Hematopoietic multipotent progenitor cell treated with erythropoietin and hydrocortisone succinate and interleukin-3 and kit ligand, for 17 days (in vitro differentiated cells): Measurements from ENCODE around the gene PNRC2.

ENCODE experiments used
- DNase-seq: peaks from one replicate; pipeline ENCODE4 v3.0.0-alpha.2; 2015; ENCODE audit warnings: low spot score

Gene PNRC2, protein sequence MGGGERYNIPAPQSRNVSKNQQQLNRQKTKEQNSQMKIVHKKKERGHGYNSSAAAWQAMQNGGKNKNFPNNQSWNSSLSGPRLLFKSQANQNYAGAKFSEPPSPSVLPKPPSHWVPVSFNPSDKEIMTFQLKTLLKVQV

DNA sequence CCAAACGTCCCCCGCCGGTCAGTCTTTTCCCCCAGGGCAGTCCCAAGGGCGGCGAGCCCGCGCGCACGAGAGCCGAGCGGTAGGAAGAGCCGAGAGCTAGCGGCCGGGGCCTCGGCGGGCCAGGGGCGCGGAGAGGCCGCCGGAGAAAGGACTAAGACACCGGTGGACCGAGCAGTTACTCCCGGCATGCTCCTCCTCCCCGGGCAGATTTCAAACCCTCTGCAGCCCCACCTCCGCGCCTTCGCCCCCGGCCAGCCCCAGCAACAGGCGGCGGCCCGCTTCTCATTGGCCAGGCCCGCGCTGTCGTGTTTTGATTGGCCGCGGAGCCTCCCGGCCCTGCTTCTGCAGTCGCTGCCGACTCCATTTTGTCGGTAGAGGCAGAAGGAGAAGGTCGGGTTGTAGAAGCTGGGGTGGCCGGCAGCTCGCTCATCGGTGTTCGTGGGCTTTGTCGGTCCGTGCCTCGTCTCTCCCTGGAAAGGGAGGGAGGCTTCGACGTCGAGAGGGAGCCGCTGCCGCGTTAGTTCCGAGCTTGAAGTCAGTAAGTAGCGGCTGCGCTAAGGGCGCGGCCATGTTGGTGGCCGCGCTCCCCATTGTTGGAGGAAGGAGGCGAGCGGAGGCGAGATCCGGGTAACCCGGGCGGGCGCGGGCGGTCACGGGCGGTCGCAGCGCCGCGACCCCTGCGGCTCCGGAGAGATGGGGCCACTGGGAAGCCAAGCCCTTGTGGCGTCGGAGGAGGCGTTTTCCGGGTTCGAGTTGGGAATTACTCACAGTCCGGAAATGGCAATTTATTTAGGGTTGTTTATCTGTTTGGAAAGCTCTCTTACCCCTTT is at the start of gene PNRC2:
Gene PNRC2, plus strand, starts transcription at position 368 of the 830 bp plus-strand sequence. CDS start 1,630 bp downstream, outside the sequence.
- peak; percentile 94 for DNase-seq

- no peak for DNase-seq
Observed at GRCh38 chr1:23910144-23910543, 49.5 kb upstream of the PNRC2 start.

DNA sequence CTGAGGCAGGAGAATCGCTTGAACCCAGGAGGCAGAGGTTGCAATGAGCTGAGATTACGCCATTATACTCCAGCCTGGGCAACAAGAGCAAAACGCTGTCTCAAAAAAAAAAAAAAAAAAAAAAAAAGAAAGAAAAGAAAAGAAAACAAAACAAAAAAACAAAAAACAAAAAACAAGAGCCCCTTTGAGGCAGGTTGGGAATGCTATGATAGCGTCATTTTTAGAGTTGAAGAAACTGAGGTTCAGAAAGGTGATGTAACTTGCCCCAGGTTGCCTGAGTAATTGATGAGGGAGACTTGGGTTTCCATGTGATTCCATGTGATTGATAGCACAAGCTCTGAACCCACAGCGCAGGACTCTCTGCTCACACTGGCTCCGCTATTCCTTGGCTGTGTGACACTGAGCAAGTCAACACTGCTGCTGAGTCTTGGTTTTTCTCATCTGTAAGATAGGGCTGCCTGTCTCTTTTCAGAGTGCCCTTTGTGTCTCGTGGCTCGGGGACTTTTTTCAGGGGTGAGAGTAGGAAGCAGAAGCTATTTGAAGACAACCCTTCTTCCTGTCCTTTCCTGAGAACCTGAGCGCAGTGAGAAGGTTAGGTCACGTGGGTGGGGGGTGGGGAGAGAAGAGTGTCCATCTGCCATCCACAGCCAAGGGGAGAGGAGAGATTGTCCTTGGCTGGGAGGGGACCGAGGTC is 48.9 kb upstream of the PNRC2 start:
- no peak for DNase-seq

DNA sequence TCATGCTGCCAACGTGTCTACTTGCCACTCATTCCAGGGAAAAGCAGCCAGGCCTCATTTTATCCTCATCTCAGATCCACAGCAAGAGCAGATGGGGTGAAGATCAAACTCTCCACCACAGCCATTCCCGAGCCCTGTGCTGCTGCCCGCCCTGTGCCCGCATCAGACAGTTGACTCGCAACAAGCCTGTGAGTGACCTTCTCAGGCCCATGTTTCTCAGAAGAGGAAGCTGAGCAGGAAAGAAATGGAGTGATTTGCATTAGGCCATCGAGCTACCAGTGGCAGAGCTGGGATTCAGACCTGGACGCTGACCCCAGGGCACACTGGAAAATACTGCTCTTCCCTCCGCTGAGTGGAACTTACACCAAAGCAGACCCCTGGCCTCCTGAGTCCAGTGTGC is 47.7 kb upstream of the PNRC2 start:
- no peak for DNase-seq

- no peak for DNase-seq
Observed at GRCh38 chr1:23913212-23913880, 46.3 kb upstream of the PNRC2 start, which contains the start of gene CNR2. Gene CNR2, minus strand, starts transcription at chr1:23913362. Its CDS starts 37,745 bp downstream, at chr1:23875617.

DNA sequence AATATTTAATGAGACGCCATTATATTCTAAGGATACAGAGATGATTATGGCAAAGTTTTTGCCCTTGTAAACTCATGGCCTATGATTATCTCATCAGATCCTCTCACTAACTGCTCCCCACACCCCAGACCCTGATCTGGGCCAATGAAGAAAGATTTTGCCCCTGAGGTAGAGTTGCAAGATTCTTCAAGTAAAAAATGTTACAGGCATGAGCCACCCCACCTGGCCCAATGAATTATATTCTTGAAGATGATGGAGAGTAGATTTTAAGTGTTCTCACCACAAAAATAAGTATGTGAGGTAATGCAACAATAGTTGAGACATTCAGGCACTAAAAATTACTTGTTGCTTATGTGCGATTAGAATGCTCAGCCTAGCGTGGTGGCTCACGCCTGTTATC is 44.7 kb upstream of the PNRC2 start:
- no peak for DNase-seq

DNA sequence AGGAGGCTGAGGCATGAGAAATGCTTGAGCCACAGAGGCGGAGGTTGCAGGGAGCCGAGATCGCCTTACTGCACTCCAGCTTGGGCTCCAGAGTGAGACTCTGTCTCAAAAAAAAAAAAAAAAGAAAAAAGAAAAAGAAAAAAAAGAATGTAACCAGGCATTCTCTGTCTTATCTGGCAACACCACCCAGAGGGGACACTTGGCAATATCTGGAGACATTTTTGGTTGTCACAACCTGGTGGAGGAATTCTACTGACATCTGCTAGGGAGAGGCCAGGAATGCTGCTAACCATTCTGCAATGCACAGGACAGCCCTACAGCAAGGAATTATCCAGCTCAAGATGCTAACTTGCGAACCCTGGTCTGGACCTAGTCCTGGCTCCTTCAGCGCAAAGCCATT is 44.2 kb upstream of the PNRC2 start:
- DNase-seq: no peak

GRCh38 chr1:23916209-23917131 is 43.2 kb upstream of the PNRC2 start:
- DNase-seq: peak; percentile 77

DNA sequence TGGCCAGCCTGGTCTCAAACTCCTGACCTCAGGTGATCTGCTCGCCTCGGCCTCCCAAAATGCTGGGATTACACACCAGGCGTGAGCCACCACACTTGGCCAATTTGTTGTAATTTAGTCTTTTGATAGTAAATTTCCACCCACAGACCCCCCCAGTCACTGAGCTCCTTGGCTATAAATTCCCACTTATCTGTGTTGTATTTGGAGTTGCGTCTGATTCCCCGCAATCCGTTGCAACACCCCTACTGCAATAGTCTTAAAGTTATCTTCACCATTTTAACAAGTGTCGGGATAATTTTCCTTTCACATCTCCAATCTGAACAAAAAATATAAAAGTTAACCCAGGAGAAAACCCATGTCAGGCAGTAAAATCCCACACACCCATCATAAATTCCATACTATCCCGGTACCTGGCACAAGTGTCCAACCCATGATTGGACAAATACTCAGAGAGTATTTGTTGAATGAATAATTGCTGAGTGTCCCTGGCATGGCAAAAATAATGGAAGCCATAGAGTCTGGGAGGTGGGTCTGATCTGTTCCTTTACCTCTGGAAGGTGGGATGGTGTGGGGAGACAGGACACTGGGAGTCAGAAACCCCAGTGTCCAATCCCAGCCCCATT is 37.2 kb upstream of the PNRC2 start:
- DNase-seq: no peak

DNA sequence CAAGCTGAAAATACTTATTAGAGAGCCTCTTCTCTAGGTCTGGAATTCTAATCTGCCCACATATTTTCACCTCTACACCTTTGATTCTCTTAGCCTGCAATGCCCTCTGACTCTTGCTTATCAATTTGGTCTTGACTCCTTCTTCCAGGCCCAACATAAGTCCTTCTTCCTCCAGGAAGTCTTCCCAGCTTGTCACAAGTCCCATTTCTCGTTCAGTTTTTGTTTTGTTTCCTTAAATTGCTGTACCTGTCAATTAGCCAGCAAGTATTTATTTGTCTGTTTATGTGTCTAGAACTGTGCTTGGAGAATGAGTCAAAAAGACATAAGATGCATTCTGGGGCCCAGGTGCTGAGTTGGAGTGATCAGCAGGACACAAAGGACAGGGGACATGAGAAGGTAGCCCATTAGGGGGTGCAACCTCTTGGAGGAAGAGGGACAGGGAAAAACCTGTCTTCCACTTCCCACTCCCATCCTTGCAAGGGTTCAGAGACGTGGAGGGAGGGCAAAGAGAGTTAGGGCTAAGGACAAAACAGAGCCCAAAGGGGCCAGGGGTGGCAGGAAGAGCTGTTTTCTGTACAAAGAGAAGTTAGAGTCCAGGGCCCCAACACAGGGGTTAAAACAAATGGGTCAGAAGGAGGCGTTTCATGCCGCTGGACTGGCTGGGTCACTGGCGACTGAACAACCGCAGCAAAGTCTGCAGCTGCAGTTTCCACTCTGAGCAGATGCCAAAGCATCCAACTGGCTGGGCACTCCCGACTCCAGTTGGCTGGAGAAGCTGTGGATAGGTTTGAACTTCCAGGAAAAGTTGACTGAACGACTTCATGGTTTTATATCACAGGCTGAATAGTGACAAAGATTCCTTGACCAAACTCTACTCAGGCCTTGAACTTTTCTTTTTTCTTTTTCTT is 35.8 kb upstream of the PNRC2 start:
- DNase-seq: peak; percentile 28

- no peak for DNase-seq
Observed at GRCh38 chr1:23924601-23925000, 35.0 kb upstream of the PNRC2 start.

GRCh38 chr1:23925279-23925678 is 34.3 kb upstream of the PNRC2 start:
- no peak for DNase-seq

- no peak for DNase-seq
Observed at GRCh38 chr1:23927097-23927496, 32.5 kb upstream of the PNRC2 start.

DNA sequence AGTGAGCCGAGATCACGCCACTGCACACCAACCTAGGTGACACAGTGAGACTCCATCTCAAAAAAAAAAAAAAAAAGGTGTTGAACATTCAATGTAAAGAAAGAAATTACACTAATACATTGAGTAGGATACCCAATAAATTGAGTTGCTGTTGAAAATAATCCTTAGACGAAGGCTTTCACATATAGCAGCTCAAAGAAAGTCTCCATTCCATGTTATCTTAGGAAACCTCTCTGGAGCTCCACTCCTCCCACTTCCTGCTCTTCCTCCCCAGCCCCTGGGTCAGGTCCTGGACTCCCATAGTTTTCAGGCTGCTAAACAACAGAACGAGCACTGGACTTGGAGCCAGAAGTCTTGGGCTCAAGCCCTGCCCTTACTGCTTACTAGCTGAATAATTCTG is 30.8 kb upstream of the PNRC2 start:
- no peak for DNase-seq

- DNase-seq: no peak
Observed at GRCh38 chr1:23930270-23930669, 29.4 kb upstream of the PNRC2 start.

DNA sequence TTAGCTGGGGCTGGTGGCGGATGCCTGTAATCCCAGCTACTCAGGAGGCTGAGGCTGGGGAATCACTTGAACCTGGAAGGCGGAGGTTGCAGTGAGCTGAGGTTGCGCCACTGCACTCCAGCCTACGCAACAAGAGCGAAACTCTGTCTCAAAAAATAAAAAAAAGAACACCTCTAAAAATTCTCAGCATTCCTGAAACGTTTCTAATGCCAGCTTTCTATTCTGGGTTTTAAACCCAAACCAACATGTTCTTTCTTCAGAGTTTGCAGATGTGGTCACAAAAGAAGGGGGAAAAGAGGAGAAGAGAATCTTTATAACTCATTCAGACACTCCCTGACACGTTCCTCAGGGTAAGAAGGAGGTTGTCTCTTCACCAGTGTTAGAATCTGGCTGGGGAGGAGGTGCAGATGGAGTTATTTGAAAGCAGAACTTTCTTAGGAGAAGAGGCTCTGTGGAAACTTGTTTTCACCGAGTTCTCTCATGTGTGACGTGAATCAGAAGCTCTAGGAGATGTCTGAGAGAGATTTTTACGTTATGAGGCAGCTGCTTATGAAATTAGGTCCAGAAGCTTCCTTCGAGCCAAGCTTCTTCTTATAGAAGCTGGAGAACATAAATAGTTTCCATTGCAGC is 28.7 kb upstream of the PNRC2 start:
- DNase-seq: no peak

DNA sequence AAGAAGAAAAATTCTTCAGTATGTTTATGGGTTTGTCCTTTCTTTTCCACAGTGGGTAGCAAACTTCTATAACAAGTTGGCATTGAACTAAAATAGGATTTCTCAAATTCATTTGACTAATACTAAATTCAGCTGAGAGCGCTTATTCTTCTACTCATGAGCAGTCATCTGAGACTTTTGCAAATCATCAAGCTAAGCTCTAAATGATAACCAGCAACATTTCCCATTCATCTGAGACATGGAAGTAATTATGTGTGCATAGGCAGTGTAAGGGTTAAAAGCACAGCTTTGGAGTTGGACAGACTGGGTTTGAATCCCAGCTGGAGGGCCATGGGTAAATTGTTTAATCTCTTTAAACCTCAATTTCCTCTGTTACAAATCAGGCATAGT is 28.1 kb upstream of the PNRC2 start:
- no peak for DNase-seq

- no peak for DNase-seq
Observed at GRCh38 chr1:23936481-23937176, 23.0 kb upstream of the PNRC2 start.

- no peak for DNase-seq
Observed at GRCh38 chr1:23947366-23947765, 12.3 kb upstream of the PNRC2 start.
